ENCODE results near the gene PEX11A.

- TF ChIP-seq, protein P1, sequence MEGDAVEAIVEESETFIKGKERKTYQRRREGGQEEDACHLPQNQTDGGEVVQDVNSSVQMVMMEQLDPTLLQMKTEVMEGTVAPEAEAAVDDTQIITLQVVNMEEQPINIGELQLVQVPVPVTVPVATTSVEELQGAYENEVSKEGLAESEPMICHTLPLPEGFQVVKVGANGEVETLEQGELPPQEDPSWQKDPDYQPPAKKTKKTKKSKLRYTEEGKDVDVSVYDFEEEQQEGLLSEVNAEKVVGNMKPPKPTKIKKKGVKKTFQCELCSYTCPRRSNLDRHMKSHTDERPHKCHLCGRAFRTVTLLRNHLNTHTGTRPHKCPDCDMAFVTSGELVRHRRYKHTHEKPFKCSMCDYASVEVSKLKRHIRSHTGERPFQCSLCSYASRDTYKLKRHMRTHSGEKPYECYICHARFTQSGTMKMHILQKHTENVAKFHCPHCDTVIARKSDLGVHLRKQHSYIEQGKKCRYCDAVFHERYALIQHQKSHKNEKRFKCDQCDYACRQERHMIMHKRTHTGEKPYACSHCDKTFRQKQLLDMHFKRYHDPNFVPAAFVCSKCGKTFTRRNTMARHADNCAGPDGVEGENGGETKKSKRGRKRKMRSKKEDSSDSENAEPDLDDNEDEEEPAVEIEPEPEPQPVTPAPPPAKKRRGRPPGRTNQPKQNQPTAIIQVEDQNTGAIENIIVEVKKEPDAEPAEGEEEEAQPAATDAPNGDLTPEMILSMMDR (IDR thresholded peaks at IDR 0.05) = no peak
- TF ChIP-seq EZH2 (IDR thresholded peaks at IDR 0.05; ENCODE audit: borderline replicate concordance, insufficient read depth, low read depth, low read length, poor library complexity, severe bottlenecking) = no peak
These were observed at the start of gene PEX11A, which contains the start of gene WDR93 for GRCh38 chr15:89690276-89691218.
